Measurements from ENCODE around the gene EEPD1.
A peak's percentile ranks its signal among the peaks of the same experiment; 100 is the strongest.

Gene EEPD1

GRCh38 chr7:36182854-36183604, 30.0 kb downstream of the EEPD1 start:
- H3K27me3 Mint-ChIP-seq (ENCODE audit: low read depth): peaks cover 5% of the 10 kb centered on the region
- H3K36me3 Mint-ChIP-seq (ENCODE audit: low read depth): no peaks in the 10 kb centered on the region
- no peak overlapping the region for H3K27ac Mint-ChIP-seq
- no peaks in the 10 kb centered on the region for H3K9me3 Mint-ChIP-seq
- no peak overlapping the region for H3K4me3 Mint-ChIP-seq
- no peak for DNase-seq (ENCODE audit: low spot score)
- no peaks in the 10 kb centered on the region for H3K4me1 Mint-ChIP-seq (ENCODE audit: low read depth)

GRCh38 chr7:36185092-36185491, 32.0 kb downstream of the EEPD1 start:
- Mint-ChIP-seq H3K4me3 (no peak overlapping the region), H3K36me3 (ENCODE audit: low read depth) (no peaks in the 10 kb centered on the region), H3K9me3 (no peaks in the 10 kb centered on the region), H3K27ac (no peak overlapping the region), H3K4me1 (ENCODE audit: low read depth) (no peaks in the 10 kb centered on the region), H3K27me3 (ENCODE audit: low read depth) (peaks cover 5% of the 10 kb centered on the region)
- DNase-seq (ENCODE audit: low spot score): no peak

- H3K27ac Mint-ChIP-seq: no peak overlapping the region
These were observed 32.7 kb downstream of the EEPD1 start for GRCh38 chr7:36185756-36186155.

GRCh38 chr7:36186359-36187121, 33.5 kb downstream of the EEPD1 start:
- Mint-ChIP-seq H3K4me3 (no peak overlapping the region), H3K36me3 (ENCODE audit: low read depth) (no peaks in the 10 kb centered on the region), H3K4me1 (ENCODE audit: low read depth) (no peaks in the 10 kb centered on the region), H3K27me3 (ENCODE audit: low read depth) (peaks cover 5% of the 10 kb centered on the region), H3K27ac (no peak overlapping the region), H3K9me3 (no peaks in the 10 kb centered on the region)
- no peak for DNase-seq (ENCODE audit: low spot score)

More at GRCh38 chr7:36185756-36186155, 32.7 kb downstream of the EEPD1 start:
- H3K4me3 Mint-ChIP-seq: no peak overlapping the region
- no peaks in the 10 kb centered on the region for H3K4me1 Mint-ChIP-seq (ENCODE audit: low read depth)
- no peaks in the 10 kb centered on the region for H3K9me3 Mint-ChIP-seq
- no peak for DNase-seq (ENCODE audit: low spot score)
- H3K27me3 Mint-ChIP-seq (ENCODE audit: low read depth): peaks cover 5% of the 10 kb centered on the region
- H3K36me3 Mint-ChIP-seq (ENCODE audit: low read depth): no peaks in the 10 kb centered on the region

GRCh38 chr7:36188266-36188665, 35.2 kb downstream of the EEPD1 start:
- Mint-ChIP-seq H3K27ac (no peak overlapping the region), H3K9me3 (no peaks in the 10 kb centered on the region)

GRCh38 chr7:36188906-36189305, 35.9 kb downstream of the EEPD1 start:
- Mint-ChIP-seq H3K27ac (no peak overlapping the region), H3K36me3 (ENCODE audit: low read depth) (no peaks in the 10 kb centered on the region), H3K4me1 (ENCODE audit: low read depth) (no peaks in the 10 kb centered on the region), H3K4me3 (no peak overlapping the region), H3K9me3 (no peaks in the 10 kb centered on the region), H3K27me3 (ENCODE audit: low read depth) (peaks cover 2% of the 10 kb centered on the region)
- no peak for DNase-seq (ENCODE audit: low spot score)

More at GRCh38 chr7:36188266-36188665, 35.2 kb downstream of the EEPD1 start:
- H3K36me3 Mint-ChIP-seq (ENCODE audit: low read depth): no peaks in the 10 kb centered on the region
- no peaks in the 10 kb centered on the region for H3K4me1 Mint-ChIP-seq (ENCODE audit: low read depth)
- no peak overlapping the region for H3K4me3 Mint-ChIP-seq
- DNase-seq (ENCODE audit: low spot score): no peak
- peaks cover 2% of the 10 kb centered on the region for H3K27me3 Mint-ChIP-seq (ENCODE audit: low read depth)

- no peaks in the 10 kb centered on the region for H3K4me1 Mint-ChIP-seq (ENCODE audit: low read depth)
- H3K27me3 Mint-ChIP-seq (ENCODE audit: low read depth): peaks cover 2% of the 10 kb centered on the region
- no peak overlapping the region for H3K27ac Mint-ChIP-seq
- H3K4me3 Mint-ChIP-seq: no peak overlapping the region
- no peaks in the 10 kb centered on the region for H3K36me3 Mint-ChIP-seq (ENCODE audit: low read depth)
- DNase-seq (ENCODE audit: low spot score): no peak
- H3K9me3 Mint-ChIP-seq: no peaks in the 10 kb centered on the region
These were observed 37.6 kb downstream of the EEPD1 start for GRCh38 chr7:36190447-36191291.

GRCh38 chr7:36191292-36191920, 38.4 kb downstream of the EEPD1 start:
- no peak overlapping the region for H3K4me3 Mint-ChIP-seq
- H3K9me3 Mint-ChIP-seq: no peaks in the 10 kb centered on the region
- H3K36me3 Mint-ChIP-seq (ENCODE audit: low read depth): no peaks in the 10 kb centered on the region
- H3K4me1 Mint-ChIP-seq (ENCODE audit: low read depth): no peaks in the 10 kb centered on the region
- H3K27me3 Mint-ChIP-seq (ENCODE audit: low read depth): peaks cover 2% of the 10 kb centered on the region
- no peak for DNase-seq (ENCODE audit: low spot score)
- no peak overlapping the region for H3K27ac Mint-ChIP-seq

- H3K27ac Mint-ChIP-seq: no peak overlapping the region
- peaks cover 2% of the 10 kb centered on the region for H3K27me3 Mint-ChIP-seq (ENCODE audit: low read depth)
- H3K4me3 Mint-ChIP-seq: no peak overlapping the region
- H3K4me1 Mint-ChIP-seq (ENCODE audit: low read depth): no peaks in the 10 kb centered on the region
- no peaks in the 10 kb centered on the region for H3K9me3 Mint-ChIP-seq
- DNase-seq (ENCODE audit: low spot score): no peak
- H3K36me3 Mint-ChIP-seq (ENCODE audit: low read depth): no peaks in the 10 kb centered on the region
These were observed 39.2 kb downstream of the EEPD1 start for GRCh38 chr7:36192053-36192824.

- no peak for DNase-seq (ENCODE audit: low spot score)
- no peak overlapping the region for H3K4me3 Mint-ChIP-seq
- H3K27ac Mint-ChIP-seq: no peak overlapping the region
- no peaks in the 10 kb centered on the region for H3K27me3 Mint-ChIP-seq (ENCODE audit: low read depth)
- H3K9me3 Mint-ChIP-seq: no peaks in the 10 kb centered on the region
- no peaks in the 10 kb centered on the region for H3K36me3 Mint-ChIP-seq (ENCODE audit: low read depth)
- no peaks in the 10 kb centered on the region for H3K4me1 Mint-ChIP-seq (ENCODE audit: low read depth)
These were observed 39.8 kb downstream of the EEPD1 start for GRCh38 chr7:36192877-36193276.

GRCh38 chr7:36198854-36199266, 45.8 kb downstream of the EEPD1 start:
- peak; percentile 8 for DNase-seq (ENCODE audit: low spot score)
- Mint-ChIP-seq H3K4me3 (no peak overlapping the region), H3K36me3 (ENCODE audit: low read depth) (no peaks in the 10 kb centered on the region), H3K4me1 (ENCODE audit: low read depth) (peaks cover 19% of the 10 kb centered on the region), H3K27ac (no peak overlapping the region), H3K27me3 (ENCODE audit: low read depth) (peaks cover 3% of the 10 kb centered on the region), H3K9me3 (no peaks in the 10 kb centered on the region)

- no peak for DNase-seq (ENCODE audit: low spot score)
- Mint-ChIP-seq H3K4me1 (ENCODE audit: low read depth) (peaks cover 19% of the 10 kb centered on the region), H3K36me3 (ENCODE audit: low read depth) (no peaks in the 10 kb centered on the region), H3K27ac (no peak overlapping the region), H3K27me3 (ENCODE audit: low read depth) (peaks cover 3% of the 10 kb centered on the region), H3K9me3 (no peaks in the 10 kb centered on the region), H3K4me3 (no peak overlapping the region)
These were observed 46.3 kb downstream of the EEPD1 start for GRCh38 chr7:36199329-36199728.

GRCh38 chr7:36201122-36201723, 48.2 kb downstream of the EEPD1 start:
- Mint-ChIP-seq H3K27me3 (ENCODE audit: low read depth) (peaks cover 3% of the 10 kb centered on the region), H3K9me3 (no peaks in the 10 kb centered on the region), H3K4me3 (no peak overlapping the region), H3K4me1 (ENCODE audit: low read depth) (peaks cover 19% of the 10 kb centered on the region), H3K36me3 (ENCODE audit: low read depth) (no peaks in the 10 kb centered on the region), H3K27ac (no peak overlapping the region)
- no peak for DNase-seq (ENCODE audit: low spot score)
